Common myeloid progenitor, CD34-positive (primary cell): Measurements from ENCODE around the gene WWOX.

Experiments
- CTCF ChIA-PET: fragments of 350-600 bp; sonication (Branson Sonifier 250); formaldehyde crosslinking; loops from one replicate; lab custom pipeline; 2021; ENCODE audit warnings: antibody characterized with exemption; lab: Charles Lee
- POLR2A ChIA-PET: fragments of 350-600 bp; sonication (Branson Sonifier 250); formaldehyde crosslinking; loops from one replicate; lab custom pipeline; 2021; ENCODE audit warnings: antibody characterized with exemption; lab: Charles Lee
- DNase-seq, 3 donors: peaks; one replicate each; pipeline versions ENCODE4 v3.0.0 to v3.0.0-alpha.2; 2013
- H3K27ac ChIP-seq, 2 experiments: 1 replicate in 1 of 2; 2 replicates in 1 of 2; pipeline ENCODE4 v1.7.0; 2013; ENCODE audit warnings: inconsistent platforms in 2 of 2, low read length in 2 of 2, mild to moderate bottlenecking in 2 of 2, low read depth in 1 of 2, moderate library complexity in 1 of 2; ENCODE audit not compliant: severe bottlenecking in 2 of 2, insufficient read depth in 1 of 2, poor library complexity in 1 of 2
- H3K27me3 ChIP-seq, 5 experiments: replicated peaks in 2 of 5; 1 replicate in 3 of 5; 2 replicates in 2 of 5; pipeline versions ENCODE4 v1.6.1 to v1.7.0; 2013; ENCODE audit warnings: low read length in 4 of 5, mild to moderate bottlenecking in 2 of 5, moderate library complexity in 2 of 5, inconsistent platforms in 1 of 5; ENCODE audit not compliant: insufficient read depth in 5 of 5, control insufficient read depth in 4 of 5
- H3K36me3 ChIP-seq, 4 experiments: 1 replicate in 2 of 4; 2 replicates in 2 of 4; pipeline versions ENCODE4 v1.6.1 to v1.7.0; 2013; ENCODE audit warnings: low read length in 3 of 4, control low read depth in 1 of 4, mild to moderate bottlenecking in 1 of 4; ENCODE audit not compliant: control insufficient read depth in 4 of 4, insufficient read depth in 4 of 4
- H3K4me1 ChIP-seq, 4 experiments: 1 replicate in 3 of 4; 2 replicates in 1 of 4; pipeline versions ENCODE4 v1.6.1 to v1.7.1; 2013; ENCODE audit warnings: low read length in 3 of 4, mild to moderate bottlenecking in 3 of 4, control low read depth in 1 of 4, inconsistent platforms in 1 of 4, moderate library complexity in 1 of 4; ENCODE audit not compliant: control insufficient read depth in 4 of 4, insufficient read depth in 4 of 4; ENCODE audit errors: control extremely low read depth in 1 of 4
- H3K4me3 ChIP-seq, 7 experiments: 1 replicate in 4 of 7; 2 replicates in 3 of 7; pipeline versions ENCODE4 v1.5.1 to v1.7.0; 2013; ENCODE audit warnings: mild to moderate bottlenecking in 7 of 7, low read length in 6 of 7, moderate library complexity in 6 of 7, inconsistent platforms in 2 of 7, low read depth in 2 of 7, control low read depth in 1 of 7; ENCODE audit not compliant: insufficient read depth in 4 of 7, control insufficient read depth in 1 of 7; ENCODE audit errors: extremely low read depth in 1 of 7
- H3K9me3 ChIP-seq, 5 experiments: 1 replicate in 4 of 5; 2 replicates in 1 of 5; pipeline versions ENCODE4 v1.6.1 to v1.7.1; 2013; ENCODE audit warnings: low read length in 4 of 5, mild to moderate bottlenecking in 2 of 5, inconsistent platforms in 1 of 5, low read depth in 1 of 5, moderate library complexity in 1 of 5; ENCODE audit not compliant: control insufficient read depth in 4 of 5, insufficient read depth in 2 of 5; ENCODE audit errors: control extremely low read depth in 1 of 5
- WGBS: methylation state at CpG from one replicate; pipeline ENCODE4 v1.1.5; 2013; ENCODE audit not compliant: insufficient coverage; 5-methylcytosine and 5-hydroxymethylcytosine counted together

Gene WWOX

DNA sequence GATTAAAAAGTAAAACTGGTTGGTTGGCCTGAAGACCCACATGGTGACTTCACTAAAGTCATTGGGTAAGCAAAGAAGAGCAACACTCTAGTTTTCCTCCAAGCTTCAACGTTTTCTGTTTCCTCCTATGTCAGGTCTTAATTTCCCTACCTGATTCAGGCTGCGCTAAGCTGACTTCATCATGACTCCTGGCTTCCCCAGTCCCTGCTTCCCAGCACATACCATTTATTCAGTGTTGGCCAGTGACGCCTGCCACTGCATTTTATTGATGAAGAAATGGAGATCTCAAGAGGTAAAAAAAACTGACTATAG, 645.3 kb downstream of the WWOX start:
- H3K36me3 ChIP-seq, result no peaks in the 10 kb centered on the region
- peaks cover 2 to 13% (median 10%) of the 10 kb centered on the region in 4 experiments for H3K4me1 ChIP-seq
- no peaks in the 10 kb centered on the region for H3K9me3 ChIP-seq
- no peak overlapping the region for H3K4me3 ChIP-seq
- no peak for DNase-seq
- no peaks in the 10 kb centered on the region for H3K27me3 ChIP-seq
- ChIA-PET POLR2A (no interaction called here), CTCF (interaction anchor here (0.5 kb wide), 1 partner anchor 11 kb away, joined by 3 read pairs; no protein-coding TSS in a partner anchor)
- 100% methylated on average over 1 of the region's 3 CpGs for WGBS
- no peak overlapping the region for H3K27ac ChIP-seq

DNA sequence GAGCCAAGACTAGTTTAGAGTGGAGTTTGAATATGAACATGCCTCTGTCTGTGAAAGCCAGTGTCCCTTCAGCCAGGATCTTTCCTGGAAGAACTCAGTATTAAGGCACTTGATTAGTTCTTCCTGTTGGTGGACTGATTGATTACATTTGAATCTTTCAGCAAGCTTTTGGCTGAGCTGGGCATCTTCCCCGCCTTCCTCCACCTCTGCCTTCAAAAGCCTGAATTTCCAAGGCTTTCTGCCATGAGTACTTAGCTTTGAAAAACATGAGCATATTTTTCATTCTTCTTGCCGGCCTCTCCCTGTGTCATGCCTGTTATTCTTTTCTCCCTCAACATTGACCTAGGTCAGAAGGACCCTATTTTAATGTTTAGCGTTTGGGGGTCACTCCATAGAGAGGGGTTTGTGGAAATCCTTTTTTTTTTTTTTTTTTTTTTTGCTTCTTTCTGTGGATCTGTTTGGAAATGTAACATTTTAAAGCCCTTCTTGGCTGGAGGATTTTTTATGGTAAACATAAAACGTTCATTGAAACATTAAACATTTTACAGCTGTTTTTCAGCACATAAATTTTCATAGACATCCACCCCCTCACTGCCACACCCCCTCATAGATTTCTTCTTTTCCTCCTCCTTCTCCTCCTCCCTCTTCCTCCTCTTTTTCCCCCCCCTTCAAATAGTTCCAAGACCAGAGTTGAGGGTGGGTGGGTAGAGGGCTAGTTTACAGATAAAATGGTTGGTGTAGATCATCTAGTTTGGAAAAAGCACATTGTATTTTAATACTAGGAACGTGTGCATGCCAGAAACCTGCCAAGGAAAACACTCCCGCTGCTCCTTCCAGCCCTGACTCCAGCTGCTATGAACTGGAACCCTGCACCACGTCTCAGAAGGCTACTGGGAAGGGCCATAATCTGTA, 645.9 kb downstream of the WWOX start:
- Histone ChIP-seq H3K9me3 (no peaks in the 10 kb centered on the region), H3K4me3 (no peak overlapping the region), H3K4me1 (peaks cover 2 to 19% (median 14%) of the 10 kb centered on the region in 4 experiments), H3K27me3 (no peaks in the 10 kb centered on the region), H3K36me3 (no peaks in the 10 kb centered on the region), H3K27ac (no peak overlapping the region)
- WGBS, result 98% methylated on average over 4 of the region's 7 CpGs
- ChIA-PET POLR2A (no interaction called here), CTCF (interaction anchor here (0.5 kb wide), 1 partner anchor 12 kb away, joined by 3 read pairs; no protein-coding TSS in a partner anchor)
- no peak for DNase-seq

DNA sequence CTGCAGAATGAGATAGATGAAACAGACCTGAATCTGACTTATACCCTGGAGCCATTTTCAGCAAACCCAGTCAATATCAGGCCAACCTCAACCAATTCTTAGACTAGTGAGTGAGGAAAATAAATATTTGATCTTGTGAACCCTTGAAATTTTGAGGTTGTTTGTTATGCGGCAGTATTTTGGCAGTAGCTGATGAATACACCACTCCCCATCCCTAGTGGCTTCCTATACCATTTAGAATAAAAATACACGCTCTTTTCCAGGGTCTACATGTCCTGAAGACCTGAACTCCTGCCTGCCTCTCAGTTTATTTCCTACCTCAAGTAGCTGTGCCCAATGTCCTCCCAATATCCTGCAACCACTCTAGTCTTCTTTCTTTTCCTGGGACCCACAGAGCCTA, 647.3 kb downstream of the WWOX start:
- ChIA-PET CTCF (no interaction called here), POLR2A (no interaction called here)
- no peaks in the 10 kb centered on the region for H3K9me3 ChIP-seq
- H3K4me3 ChIP-seq, result no peak overlapping the region
- no peaks in the 10 kb centered on the region for H3K36me3 ChIP-seq
- no peak for DNase-seq
- H3K27me3 ChIP-seq, result no peaks in the 10 kb centered on the region
- H3K4me1 ChIP-seq, result peaks cover 2 to 19% (median 14%) of the 10 kb centered on the region in 4 experiments
- no peak overlapping the region for H3K27ac ChIP-seq
- WGBS, result 78% methylated on average over 1 of the region's 2 CpGs

DNA sequence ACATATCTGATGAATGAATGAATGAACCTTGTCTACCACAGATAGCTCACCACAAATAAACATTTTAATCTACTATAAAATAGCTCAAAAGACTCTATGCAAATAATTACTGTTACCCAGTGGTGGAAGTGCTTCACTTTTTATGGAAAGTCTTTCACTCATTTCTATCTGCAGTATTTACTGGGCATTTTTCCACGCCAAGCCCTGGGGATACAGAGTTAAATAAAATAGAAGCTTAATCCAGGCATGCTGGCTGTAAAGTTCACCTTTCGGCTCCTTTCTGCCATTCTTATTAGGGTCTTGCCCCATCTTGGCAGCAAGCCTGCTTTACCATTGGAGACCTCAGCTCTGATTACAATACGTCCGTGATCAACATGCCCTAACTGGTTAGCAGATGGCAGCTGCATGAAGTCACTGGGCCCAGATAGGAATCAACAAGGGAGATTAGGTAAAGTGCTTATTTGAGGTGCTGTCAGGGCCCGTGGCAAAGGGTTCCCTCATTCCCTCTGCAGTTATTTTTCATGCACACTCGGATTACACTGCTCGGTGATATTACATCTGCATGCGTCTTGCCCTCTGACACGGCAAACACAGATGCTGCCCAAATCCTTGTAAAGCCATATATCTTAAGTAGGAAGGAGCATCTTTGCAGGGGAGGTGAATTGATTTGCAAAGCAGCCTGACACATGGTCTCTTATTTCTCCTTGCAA, 648.9 kb downstream of the WWOX start:
- no peaks in the 10 kb centered on the region for H3K36me3 ChIP-seq
- no peak overlapping the region for H3K27ac ChIP-seq
- WGBS, result 100% methylated on average over 8 of the region's 9 CpGs
- CTCF ChIA-PET, result no interaction called here
- no peak overlapping the region for H3K4me3 ChIP-seq
- H3K4me1 ChIP-seq, result peaks cover under 1 to 12% (median 7%) of the 10 kb centered on the region in 4 experiments
- POLR2A ChIA-PET, result no interaction called here
- H3K9me3 ChIP-seq, result no peaks in the 10 kb centered on the region
- DNase-seq, result no peak
- no peaks in the 10 kb centered on the region for H3K27me3 ChIP-seq

DNA sequence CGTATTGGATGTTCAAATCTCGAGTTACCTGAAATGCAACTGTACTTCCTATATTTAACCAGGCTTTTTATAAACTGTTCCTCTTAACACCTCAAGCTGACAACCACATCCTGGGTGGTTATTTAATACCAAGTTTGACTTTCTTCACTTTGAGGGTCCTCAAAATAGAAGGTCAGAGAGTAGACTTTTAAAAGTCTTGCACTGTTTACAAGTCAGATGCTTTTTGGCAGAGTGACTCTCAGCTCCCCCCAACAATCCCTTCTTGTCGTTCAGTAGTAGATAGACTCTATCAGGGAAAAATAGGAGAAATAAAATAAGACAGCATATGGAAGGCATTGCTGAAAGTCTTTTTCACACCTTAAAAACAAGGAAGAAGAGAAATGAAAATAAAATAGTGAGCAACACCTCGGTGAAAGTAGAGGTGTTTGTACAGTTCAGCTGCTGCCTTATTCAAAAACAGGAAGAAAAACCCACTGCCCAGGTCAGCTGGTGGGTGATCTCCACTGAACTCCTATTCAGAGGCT, 650.4 kb downstream of the WWOX start:
- whole genome bisulfite sequencing, result 17% methylated on average over 2 of the region's 4 CpGs
- peak in 1 of 3 donors; percentile 23 for DNase-seq

DNA sequence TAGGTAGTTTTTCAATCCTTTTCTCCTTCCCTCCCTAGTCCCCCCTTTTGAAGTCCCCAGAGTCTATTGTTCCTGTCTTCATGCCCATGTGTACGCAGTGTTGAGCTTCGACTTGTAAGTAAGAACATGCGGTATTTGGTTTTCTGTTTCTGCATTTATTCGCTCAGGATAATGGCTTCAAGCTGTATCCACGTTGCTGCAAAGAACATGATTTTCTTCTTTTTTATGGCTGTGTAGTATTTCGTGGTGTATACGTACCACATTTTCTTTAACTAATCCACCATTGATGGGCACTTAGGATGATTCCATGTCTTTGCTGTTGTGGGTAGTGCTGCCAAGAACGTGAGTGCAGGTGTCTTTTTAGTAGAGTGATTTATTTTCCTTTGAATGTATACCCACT, 651.2 kb downstream of the WWOX start:
- H3K36me3 ChIP-seq, result no peaks in the 10 kb centered on the region
- no peaks in the 10 kb centered on the region for H3K27me3 ChIP-seq
- POLR2A ChIA-PET, result interaction anchor here (0.5 kb wide), 1 partner anchor 1121 kb away, joined by 3 read pairs; no protein-coding TSS in a partner anchor
- DNase-seq, result no peak
- CTCF ChIA-PET, result no interaction called here
- H3K4me1 ChIP-seq, result peaks cover 0 to 10% (median 6%) of the 10 kb centered on the region in 4 experiments
- no peak overlapping the region for H3K4me3 ChIP-seq
- H3K9me3 ChIP-seq, result no peaks in the 10 kb centered on the region
- H3K27ac ChIP-seq, result no peak overlapping the region
- WGBS, result 100% methylated on average over 1 of the region's 8 CpGs

More for the DNA sequence above, 650.4 kb downstream of the WWOX start:
- CTCF ChIA-PET, result no interaction called here
- H3K9me3 ChIP-seq, result no peaks in the 10 kb centered on the region
- peak overlapping the region in 1 of 7 experiments; percentile 28 for H3K4me3 ChIP-seq
- no peaks in the 10 kb centered on the region for H3K36me3 ChIP-seq
- no peak overlapping the region for H3K27ac ChIP-seq
- H3K4me1 ChIP-seq, result peaks cover 0 to 10% (median 6%) of the 10 kb centered on the region in 4 experiments
- POLR2A ChIA-PET, result interaction anchor here (0.5 kb wide), 2 partner anchors 50 to 1121 kb away, joined by 3 read pairs; no protein-coding TSS in a partner anchor
- H3K27me3 ChIP-seq, result no peaks in the 10 kb centered on the region
